ENCODE results near the gene FBH1.

FBH1 gene

DNA sequence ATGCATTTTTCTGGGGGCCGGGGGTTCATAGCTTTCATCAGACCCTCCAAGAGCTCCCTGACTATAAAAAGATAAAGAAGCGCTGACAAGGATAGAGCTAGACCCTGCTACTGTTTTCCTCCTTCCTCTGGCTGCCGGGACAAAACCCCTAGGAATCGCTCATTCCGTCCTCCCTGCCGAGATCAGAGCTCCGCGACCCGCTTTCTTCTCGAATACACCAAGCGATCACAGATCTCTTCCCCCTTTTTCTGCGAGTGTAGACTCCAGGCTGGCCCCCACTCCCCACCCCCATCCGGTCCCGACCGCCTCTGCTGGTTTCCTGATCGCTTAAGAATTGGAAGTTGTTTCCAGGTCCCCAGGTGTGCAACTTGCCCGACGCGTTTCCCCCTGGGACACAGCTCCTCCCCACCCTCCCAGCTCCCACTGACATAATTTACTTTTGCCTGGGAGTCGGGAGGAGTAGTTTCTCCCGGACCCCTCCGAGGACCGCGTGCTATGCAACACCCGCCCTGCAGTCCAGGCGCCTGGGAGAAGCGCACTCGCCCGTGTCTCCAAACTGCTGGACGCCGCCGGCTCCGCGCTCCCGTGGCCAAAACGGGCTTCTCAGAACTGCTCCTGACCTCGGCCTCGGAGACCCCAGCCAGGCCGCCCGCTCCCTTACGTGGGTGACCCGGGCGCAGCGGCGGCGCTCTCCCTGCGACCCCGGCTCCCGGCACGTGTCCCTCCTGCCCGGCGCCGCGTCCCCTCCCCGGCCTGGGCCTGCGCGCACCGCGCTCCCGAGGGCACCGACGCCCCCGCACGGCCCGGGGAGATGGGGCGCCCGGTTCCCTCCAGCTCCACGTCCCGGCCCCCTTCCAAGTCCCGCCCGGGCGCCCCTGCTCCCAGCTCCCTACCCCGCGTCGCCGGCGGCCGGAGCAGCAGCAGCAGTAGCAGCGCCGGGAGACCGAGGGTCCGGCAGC lies 86.7 kb downstream of the FBH1 start:
- TF ChIP-seq, protein P1, sequence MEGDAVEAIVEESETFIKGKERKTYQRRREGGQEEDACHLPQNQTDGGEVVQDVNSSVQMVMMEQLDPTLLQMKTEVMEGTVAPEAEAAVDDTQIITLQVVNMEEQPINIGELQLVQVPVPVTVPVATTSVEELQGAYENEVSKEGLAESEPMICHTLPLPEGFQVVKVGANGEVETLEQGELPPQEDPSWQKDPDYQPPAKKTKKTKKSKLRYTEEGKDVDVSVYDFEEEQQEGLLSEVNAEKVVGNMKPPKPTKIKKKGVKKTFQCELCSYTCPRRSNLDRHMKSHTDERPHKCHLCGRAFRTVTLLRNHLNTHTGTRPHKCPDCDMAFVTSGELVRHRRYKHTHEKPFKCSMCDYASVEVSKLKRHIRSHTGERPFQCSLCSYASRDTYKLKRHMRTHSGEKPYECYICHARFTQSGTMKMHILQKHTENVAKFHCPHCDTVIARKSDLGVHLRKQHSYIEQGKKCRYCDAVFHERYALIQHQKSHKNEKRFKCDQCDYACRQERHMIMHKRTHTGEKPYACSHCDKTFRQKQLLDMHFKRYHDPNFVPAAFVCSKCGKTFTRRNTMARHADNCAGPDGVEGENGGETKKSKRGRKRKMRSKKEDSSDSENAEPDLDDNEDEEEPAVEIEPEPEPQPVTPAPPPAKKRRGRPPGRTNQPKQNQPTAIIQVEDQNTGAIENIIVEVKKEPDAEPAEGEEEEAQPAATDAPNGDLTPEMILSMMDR (IDR thresholded peaks at IDR 0.05; ENCODE audit: low read depth, low read length, missing control alignments): no peak
- no peak for DNase-seq (ENCODE audit: extremely low read depth, low read depth)
- peak overlapping the region; percentile 87 for H3K4me3 ChIP-seq (replicated peaks; ENCODE audit: low read depth, low read length)

DNA sequence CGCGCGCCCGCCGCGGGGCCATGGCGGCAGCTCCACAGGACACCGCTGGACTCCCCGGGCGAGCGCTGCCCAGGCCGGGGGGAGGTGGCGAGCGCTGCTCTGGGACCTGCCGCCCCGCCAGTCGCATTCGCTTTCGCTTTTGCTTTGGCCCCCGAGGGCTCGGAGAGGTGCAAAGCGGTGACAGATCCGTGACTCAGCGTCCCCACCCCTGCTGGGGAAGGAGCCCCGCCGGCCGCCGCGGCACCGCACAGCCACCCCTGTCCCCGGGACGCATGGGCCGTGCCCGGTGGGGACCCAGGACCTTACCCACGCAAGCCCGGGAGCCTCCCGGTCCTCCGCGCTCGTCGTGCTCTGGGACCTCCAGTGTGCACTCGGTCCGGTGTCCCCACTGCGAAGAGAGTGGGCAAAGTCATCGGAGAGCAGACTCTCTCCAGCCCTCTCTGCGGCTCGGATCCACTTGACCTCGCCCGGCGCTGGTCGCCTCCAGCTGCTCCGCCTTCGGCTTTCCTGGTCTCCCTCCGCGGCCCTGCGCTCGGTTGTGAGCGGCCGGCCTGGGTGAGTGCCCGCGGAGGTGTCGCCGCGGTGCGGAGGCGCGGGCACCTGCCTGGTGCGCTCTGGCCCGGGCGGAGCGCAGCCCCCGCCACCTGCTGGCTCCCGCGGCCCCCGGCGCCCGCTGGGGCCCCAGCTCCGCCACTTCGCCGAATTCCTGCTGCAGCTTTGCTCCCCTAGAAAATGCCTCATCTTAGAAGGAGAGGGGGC lies 87.6 kb downstream of the FBH1 start, which contains the start of gene IL15RA:
IL15RA (minus strand) TSS at position 73 of the 759 bp plus-strand sequence; CDS start at position 22, 51 bp downstream.
- peak within 1 kb of the TSS; percentile 87 for H3K4me3 ChIP-seq (replicated peaks; ENCODE audit: low read depth, low read length)
- no peak for DNase-seq (ENCODE audit: extremely low read depth, low read depth)
- TF ChIP-seq, protein P1 (IDR thresholded peaks at IDR 0.05; ENCODE audit: low read depth, low read length, missing control alignments): no peak

DNA sequence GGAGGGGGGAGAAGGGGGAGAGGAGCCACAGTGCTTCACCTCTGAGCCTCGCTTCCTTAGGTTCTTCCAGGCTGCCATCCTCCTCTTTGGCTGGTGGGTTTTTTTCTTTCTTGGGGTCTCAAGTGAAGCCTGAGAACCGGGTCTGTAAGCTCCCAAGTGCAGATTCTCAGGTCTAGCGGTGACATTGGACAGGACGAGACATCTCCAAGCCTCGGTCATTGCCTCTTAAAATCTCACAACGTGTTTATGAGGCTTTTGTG lies 88.1 kb downstream of the FBH1 start:
- peak overlapping the region; percentile 87 for H3K4me3 ChIP-seq (replicated peaks; ENCODE audit: low read depth, low read length)
- TF ChIP-seq, protein P1 (IDR thresholded peaks at IDR 0.05; ENCODE audit: low read depth, low read length, missing control alignments): no peak
- DNase-seq (ENCODE audit: extremely low read depth, low read depth): no peak

DNA sequence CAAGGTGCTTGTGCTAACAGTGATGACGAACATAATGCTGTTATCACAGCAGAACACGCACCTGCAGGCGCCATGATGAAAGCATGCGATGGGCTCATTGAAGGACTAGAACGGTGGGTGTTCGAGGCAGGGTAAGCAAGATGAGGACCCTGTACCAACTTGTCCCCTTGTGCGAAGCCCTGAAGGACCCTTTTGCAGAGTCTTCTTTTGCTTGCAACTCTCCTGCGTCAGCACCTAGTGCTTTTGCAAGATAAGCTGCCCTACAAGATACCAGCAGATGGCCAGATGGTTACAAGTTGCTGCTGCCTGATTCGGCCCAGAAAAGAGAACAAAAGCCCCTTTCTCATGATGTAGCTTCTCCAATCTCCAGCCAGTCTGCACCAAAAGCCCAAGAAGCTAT lies 91.5 kb downstream of the FBH1 start:
- no peak overlapping the region for H3K4me3 ChIP-seq (replicated peaks; ENCODE audit: low read depth, low read length)
- TF ChIP-seq, protein P1 (IDR thresholded peaks at IDR 0.05; ENCODE audit: low read depth, low read length, missing control alignments): no peak
- no peak for DNase-seq (ENCODE audit: extremely low read depth, low read depth)

DNA sequence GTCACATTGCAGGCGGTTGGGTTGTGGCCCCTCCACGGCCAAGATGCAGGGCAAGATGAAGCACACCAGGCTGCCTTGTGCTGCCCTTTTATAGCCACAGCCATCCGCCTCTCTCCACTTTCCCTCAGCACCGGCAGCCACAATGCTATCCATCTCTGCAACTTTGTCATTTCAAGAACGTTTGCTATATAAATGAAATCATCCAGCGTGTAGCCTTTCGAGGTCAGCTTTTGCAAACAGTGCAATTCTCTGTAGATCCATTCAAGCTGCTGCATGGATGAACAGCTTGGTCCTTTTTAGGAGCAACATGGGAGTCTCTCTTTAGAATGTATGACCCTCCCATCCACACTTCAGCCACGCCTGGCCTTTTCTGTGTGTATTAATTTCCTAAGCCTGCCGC lies 93.7 kb downstream of the FBH1 start:
- H3K4me3 ChIP-seq (replicated peaks; ENCODE audit: low read depth, low read length): no peak overlapping the region
- no peak for DNase-seq (ENCODE audit: extremely low read depth, low read depth)
- TF ChIP-seq, protein P1 (IDR thresholded peaks at IDR 0.05; ENCODE audit: low read depth, low read length, missing control alignments): no peak

DNA sequence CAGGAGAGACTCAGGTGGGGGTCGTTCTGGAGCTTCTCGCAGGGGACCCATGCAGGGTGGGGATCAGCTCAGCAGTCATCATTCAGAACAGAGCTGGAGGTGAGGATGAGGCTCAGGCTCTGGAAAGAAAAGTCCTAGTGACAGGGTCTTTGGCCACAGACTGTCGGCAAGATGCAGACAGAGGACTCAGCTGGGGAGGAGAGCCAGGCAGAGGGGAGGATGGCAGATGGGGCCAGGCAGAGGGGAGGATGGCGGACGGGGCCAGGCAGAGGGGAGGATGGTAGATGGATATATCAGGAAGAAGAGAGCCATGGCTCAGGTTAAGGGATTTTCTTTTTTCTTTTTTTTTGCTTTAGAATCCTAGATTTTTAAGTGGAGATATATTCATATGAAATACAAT lies 95.0 kb downstream of the FBH1 start:
- no peak overlapping the region for H3K4me3 ChIP-seq (replicated peaks; ENCODE audit: low read depth, low read length)
- DNase-seq (ENCODE audit: extremely low read depth, low read depth): no peak
- TF ChIP-seq, protein P1 (IDR thresholded peaks at IDR 0.05; ENCODE audit: low read depth, low read length, missing control alignments): no peak

Measured in HFF-Myc (cell line).